Measurements from ENCODE around the gene KRT78. TPM values are rescaled to one million over a fixed set of nuclear protein-coding genes. Genes with fewer than 3 reads are reported as not detected.

The KRT78 gene
- total and polyA plus RNA-seq, 2 of the 13 experiments (the other 11 are each of a cell fraction or from before 2014, with no cell fraction given) = not detected

DNA sequence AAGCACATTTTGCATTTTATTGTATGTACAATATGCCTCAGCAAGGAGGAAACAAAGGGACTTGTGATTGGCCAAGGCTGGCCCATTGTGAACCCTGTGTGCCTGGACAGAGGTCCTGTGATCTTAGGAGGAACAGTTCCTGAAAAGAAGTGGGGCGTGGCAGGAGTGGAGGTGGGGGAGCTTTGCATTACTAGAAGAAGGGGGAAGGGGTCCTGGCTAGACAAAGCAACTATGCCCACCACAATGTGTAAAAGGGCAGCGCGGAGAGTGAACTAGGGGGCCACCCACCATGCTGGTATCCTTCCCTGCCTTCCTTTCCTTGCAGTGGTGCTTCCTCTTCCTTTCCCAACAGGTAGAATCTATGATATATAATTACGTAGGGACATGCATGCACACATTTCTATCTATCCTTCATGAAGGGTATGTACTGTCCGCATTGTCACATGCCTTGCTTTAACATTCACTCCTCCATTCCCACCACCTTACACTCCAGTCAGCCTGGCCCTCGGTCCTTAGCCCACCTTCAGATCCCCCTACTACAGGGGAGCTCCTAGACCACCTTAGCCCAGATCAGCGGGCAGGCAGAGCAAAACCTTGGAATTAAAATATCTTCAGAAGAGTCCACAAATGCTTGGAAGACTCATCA lies 43.5 kb upstream of the KRT78 start (continued):
- TF ChIP-seq HOXD1 (CRISPR knock-in tag; IDR thresholded peaks at IDR 0.05) (no peak), GATA4 (IDR thresholded peaks at IDR 0.05; ENCODE audit: borderline replicate concordance, low read depth) (no peak)
- TF ChIP-seq, protein P1, sequence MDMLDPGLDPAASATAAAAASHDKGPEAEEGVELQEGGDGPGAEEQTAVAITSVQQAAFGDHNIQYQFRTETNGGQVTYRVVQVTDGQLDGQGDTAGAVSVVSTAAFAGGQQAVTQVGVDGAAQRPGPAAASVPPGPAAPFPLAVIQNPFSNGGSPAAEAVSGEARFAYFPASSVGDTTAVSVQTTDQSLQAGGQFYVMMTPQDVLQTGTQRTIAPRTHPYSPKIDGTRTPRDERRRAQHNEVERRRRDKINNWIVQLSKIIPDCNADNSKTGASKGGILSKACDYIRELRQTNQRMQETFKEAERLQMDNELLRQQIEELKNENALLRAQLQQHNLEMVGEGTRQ (IDR thresholded peaks at IDR 0.05; ENCODE audit: low read depth, low read length) = no peak
- TF ChIP-seq, protein P1 (CRISPR knock-in tag; IDR thresholded peaks at IDR 0.05; ENCODE audit: borderline replicate concordance) = no peak

DNA sequence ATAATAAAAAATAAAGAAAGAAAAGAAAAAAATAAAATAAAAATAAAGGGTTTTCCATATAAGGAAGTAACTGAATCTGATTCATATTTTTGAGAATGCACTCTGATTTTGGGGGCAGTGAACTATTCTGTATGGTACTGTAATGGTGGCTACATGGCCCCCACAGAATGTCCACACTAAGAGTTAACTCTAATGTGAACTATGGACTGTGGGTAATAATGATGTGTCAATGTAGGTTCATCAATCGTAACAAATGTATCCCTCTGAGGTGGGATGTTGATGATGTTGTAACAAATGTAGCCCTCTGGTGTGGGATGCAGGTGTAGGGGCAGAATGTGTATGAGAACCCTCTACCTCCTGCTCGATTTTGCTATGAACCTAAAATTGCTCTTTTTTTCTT lies 42.2 kb upstream of the KRT78 start:
- ATAC-seq (no peak), FAIRE-seq (no peak), DNase-seq (ENCODE audit: low spot score) (no peak)
- CTCF ChIA-PET (ENCODE audit: low intra/inter-chr PET ratio, low total read pairs) = no interaction called here
- 3% methylated on average over 2 of the region's 2 CpGs for WGBS (ENCODE audit: low lambda C conversion rate)
- Histone ChIP-seq H4K20me1 (ENCODE audit: insufficient read depth, low read length) (peaks cover 4% of the 10 kb centered on the region; the same call in 1 of the 2 replicates), H3K9ac (ENCODE audit: insufficient read depth, low read depth, low read length) (no peak overlapping the region), H3K36me3 (replicated peaks in 1 of 2; ENCODE audit: control insufficient read depth in 1 of 2, insufficient read depth in 2 of 2, low read length in 2 of 2) (no peaks in the 10 kb centered on the region), H3K4me1 (ENCODE audit: insufficient read depth, low read length) (peaks cover 36% of the 10 kb centered on the region), H3K4me2 (ENCODE audit: low read depth, low read length) (no peak overlapping the region), H3K9me3 (ENCODE audit: low read length) (no peaks in the 10 kb centered on the region), H2AFZ (ENCODE audit: low read length) (no peak overlapping the region), H3K27ac (ENCODE audit: extremely low read length, insufficient read depth, low read length) (no peak overlapping the region), H3K4me3 (replicated peaks in 1 of 3; ENCODE audit: insufficient read depth in 1 of 3, low read depth in 2 of 3, low read length in 3 of 3) (no peak overlapping the region), H3K79me2 (ENCODE audit: insufficient read depth, low read length) (no peaks in the 10 kb centered on the region), H3K27me3 (ENCODE audit: control insufficient read depth in 1 of 2, insufficient read depth in 2 of 2, low read length in 2 of 2) (no peaks in the 10 kb centered on the region)
- intact Hi-C loops (cut with micrococcal nuclease; ENCODE audit: unreplicated experiment) (no loop called here), in situ Hi-C loops (cut with HindIII; ENCODE audit: extremely low pct_ligation_motif_present, low pct_unique_long_range_greater_than_20kb) (no loop called here)
- POLR2A ChIA-PET = no interaction called here
- BruUV-seq (replicated peaks) = no TSS peak
- TF ChIP-seq, protein P2, sequence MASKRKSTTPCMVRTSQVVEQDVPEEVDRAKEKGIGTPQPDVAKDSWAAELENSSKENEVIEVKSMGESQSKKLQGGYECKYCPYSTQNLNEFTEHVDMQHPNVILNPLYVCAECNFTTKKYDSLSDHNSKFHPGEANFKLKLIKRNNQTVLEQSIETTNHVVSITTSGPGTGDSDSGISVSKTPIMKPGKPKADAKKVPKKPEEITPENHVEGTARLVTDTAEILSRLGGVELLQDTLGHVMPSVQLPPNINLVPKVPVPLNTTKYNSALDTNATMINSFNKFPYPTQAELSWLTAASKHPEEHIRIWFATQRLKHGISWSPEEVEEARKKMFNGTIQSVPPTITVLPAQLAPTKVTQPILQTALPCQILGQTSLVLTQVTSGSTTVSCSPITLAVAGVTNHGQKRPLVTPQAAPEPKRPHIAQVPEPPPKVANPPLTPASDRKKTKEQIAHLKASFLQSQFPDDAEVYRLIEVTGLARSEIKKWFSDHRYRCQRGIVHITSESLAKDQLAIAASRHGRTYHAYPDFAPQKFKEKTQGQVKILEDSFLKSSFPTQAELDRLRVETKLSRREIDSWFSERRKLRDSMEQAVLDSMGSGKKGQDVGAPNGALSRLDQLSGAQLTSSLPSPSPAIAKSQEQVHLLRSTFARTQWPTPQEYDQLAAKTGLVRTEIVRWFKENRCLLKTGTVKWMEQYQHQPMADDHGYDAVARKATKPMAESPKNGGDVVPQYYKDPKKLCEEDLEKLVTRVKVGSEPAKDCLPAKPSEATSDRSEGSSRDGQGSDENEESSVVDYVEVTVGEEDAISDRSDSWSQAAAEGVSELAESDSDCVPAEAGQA (IDR thresholded peaks at IDR 0.05; ENCODE audit: low read depth) = no peak
- TF ChIP-seq, protein P2 (CRISPR knock-in tag; IDR thresholded peaks at IDR 0.05; ENCODE audit: borderline replicate concordance) = no peak
- TF ChIP-seq MIER2 (CRISPR knock-in tag; IDR thresholded peaks at IDR 0.05) (no peak), DZIP1 (CRISPR knock-in tag; IDR thresholded peaks at IDR 0.05) (no peak), HNRNPUL1 (IDR thresholded peaks at IDR 0.05; ENCODE audit: low read depth, low read length) (no peak), TIGD3 (CRISPR knock-in tag; IDR thresholded peaks at IDR 0.05; ENCODE audit: borderline replicate concordance) (no peak)
